ENCODE measurements around the gene WDR27.

DNA sequence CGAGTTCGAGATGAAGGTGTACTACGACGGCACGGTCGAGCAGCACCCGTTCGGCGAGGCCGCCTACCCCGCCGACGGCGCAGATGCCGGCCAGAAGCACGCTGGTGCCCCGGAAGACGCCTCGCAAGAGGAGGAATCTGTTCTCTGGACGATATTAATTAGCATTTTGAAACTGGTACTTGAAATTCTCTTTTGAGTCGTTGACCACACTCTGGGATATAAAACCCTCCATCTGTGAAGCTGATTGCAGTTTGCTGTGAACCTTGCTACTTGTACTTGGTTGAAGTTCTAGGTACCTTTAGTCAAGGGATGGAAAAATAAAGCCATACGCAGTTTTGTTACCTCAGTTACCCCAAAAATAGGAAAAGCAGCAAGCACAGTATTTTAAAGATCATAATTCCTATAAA, 1.0 kb upstream of the WDR27 start:
- TF ChIP-seq, protein P1, sequence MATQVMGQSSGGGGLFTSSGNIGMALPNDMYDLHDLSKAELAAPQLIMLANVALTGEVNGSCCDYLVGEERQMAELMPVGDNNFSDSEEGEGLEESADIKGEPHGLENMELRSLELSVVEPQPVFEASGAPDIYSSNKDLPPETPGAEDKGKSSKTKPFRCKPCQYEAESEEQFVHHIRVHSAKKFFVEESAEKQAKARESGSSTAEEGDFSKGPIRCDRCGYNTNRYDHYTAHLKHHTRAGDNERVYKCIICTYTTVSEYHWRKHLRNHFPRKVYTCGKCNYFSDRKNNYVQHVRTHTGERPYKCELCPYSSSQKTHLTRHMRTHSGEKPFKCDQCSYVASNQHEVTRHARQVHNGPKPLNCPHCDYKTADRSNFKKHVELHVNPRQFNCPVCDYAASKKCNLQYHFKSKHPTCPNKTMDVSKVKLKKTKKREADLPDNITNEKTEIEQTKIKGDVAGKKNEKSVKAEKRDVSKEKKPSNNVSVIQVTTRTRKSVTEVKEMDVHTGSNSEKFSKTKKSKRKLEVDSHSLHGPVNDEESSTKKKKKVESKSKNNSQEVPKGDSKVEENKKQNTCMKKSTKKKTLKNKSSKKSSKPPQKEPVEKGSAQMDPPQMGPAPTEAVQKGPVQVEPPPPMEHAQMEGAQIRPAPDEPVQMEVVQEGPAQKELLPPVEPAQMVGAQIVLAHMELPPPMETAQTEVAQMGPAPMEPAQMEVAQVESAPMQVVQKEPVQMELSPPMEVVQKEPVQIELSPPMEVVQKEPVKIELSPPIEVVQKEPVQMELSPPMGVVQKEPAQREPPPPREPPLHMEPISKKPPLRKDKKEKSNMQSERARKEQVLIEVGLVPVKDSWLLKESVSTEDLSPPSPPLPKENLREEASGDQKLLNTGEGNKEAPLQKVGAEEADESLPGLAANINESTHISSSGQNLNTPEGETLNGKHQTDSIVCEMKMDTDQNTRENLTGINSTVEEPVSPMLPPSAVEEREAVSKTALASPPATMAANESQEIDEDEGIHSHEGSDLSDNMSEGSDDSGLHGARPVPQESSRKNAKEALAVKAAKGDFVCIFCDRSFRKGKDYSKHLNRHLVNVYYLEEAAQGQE (IDR thresholded peaks at IDR 0.05; ENCODE audit: low read depth), result no peak
- TF ChIP-seq, protein P2, sequence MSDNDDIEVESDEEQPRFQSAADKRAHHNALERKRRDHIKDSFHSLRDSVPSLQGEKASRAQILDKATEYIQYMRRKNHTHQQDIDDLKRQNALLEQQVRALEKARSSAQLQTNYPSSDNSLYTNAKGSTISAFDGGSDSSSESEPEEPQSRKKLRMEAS (IDR thresholded peaks at IDR 0.05), result no peak
- TF ChIP-seq CREB1 (IDR thresholded peaks at IDR 0.05; ENCODE audit: low read depth), result no peak
- TF ChIP-seq EP300 (IDR thresholded peaks at IDR 0.05; ENCODE audit: borderline replicate concordance), result no peak
- TF ChIP-seq, protein P3, sequence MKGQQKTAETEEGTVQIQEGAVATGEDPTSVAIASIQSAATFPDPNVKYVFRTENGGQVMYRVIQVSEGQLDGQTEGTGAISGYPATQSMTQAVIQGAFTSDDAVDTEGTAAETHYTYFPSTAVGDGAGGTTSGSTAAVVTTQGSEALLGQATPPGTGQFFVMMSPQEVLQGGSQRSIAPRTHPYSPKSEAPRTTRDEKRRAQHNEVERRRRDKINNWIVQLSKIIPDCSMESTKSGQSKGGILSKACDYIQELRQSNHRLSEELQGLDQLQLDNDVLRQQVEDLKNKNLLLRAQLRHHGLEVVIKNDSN (IDR thresholded peaks at IDR 0.05), result no peak
- TF ChIP-seq RAD21 (IDR thresholded peaks at IDR 0.05; ENCODE audit: low read depth), result no peak
- no peak for TF ChIP-seq TAF1 (IDR thresholded peaks at IDR 0.05; ENCODE audit: low read depth)
- no peak for TF ChIP-seq CEBPB (IDR thresholded peaks at IDR 0.05)
- TF ChIP-seq TEAD4 (IDR thresholded peaks at IDR 0.05), result no peak
- no peak for TF ChIP-seq FOXM1 (IDR thresholded peaks at IDR 0.05; ENCODE audit: borderline replicate concordance, low read depth)
- no peak for TF ChIP-seq NFIC (IDR thresholded peaks at IDR 0.05)
